Measurements from ENCODE around the gene SEMA5B.

DNA sequence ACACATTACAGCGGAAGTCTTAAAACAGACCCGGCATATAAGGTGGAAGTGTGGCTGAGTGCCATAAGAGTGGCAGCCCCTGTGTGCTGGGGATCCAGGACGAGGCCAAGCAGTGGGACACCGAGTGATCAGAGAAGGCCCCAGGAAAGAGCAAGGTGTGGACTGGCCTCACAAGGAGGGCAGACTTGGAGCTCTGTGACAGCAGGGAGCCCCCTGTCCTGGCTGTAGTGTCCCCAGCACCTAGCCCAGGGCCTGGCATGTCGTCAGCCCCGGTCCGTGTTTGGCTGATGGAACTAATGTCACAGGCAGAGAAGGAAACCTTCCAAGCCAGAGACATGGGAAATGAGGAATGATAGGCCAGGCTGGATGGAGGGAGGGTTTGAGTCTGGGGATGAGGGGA, 44.0 kb upstream of the SEMA5B start:
- TF ChIP-seq, protein P1, sequence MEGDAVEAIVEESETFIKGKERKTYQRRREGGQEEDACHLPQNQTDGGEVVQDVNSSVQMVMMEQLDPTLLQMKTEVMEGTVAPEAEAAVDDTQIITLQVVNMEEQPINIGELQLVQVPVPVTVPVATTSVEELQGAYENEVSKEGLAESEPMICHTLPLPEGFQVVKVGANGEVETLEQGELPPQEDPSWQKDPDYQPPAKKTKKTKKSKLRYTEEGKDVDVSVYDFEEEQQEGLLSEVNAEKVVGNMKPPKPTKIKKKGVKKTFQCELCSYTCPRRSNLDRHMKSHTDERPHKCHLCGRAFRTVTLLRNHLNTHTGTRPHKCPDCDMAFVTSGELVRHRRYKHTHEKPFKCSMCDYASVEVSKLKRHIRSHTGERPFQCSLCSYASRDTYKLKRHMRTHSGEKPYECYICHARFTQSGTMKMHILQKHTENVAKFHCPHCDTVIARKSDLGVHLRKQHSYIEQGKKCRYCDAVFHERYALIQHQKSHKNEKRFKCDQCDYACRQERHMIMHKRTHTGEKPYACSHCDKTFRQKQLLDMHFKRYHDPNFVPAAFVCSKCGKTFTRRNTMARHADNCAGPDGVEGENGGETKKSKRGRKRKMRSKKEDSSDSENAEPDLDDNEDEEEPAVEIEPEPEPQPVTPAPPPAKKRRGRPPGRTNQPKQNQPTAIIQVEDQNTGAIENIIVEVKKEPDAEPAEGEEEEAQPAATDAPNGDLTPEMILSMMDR (IDR thresholded peaks at IDR 0.05; ENCODE audit: insufficient read depth, low read depth, low read length) = no peak
- TF ChIP-seq EZH2 (IDR thresholded peaks at IDR 0.05; ENCODE audit: insufficient read depth, low read length) = no peak
